Measurements from ENCODE around the gene GSTA3. TPM values are rescaled to one million over a fixed set of nuclear protein-coding genes. Genes with fewer than 3 reads are reported as not detected.
A peak's percentile ranks its signal among the peaks of the same experiment; 100 is the strongest.

GSTA3 gene
- total RNA-seq, 2 donors from 2014 or later, result not detected

DNA sequence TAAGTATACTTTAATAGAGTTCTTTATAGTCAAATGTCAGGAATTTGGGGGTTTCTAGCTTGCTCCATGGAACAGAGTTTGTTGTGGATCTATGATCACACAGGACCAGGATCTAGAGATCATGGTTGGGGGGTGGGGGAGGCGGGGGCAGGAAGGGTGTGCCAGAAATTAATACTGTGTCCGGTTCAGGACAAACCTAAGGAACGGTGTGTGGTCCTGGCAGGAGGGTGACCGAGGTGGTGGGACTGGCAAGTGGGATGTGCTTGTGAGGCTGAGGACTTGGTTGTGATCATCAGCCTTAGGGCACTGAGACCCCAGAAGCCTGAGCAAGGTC is 27.9 kb downstream of the GSTA3 start:
- Histone ChIP-seq H3K4me1 (ENCODE audit: control insufficient read depth in 1 of 2, low read depth in 2 of 2) (no peaks in the 10 kb centered on the region), H3K4me3 (peak overlapping the region; percentile 75), H3K9me3 (no peaks in the 10 kb centered on the region), H3K27me3 (replicated peaks; ENCODE audit: insufficient read depth) (no peaks in the 10 kb centered on the region), H3K27ac (no peak overlapping the region), H3K36me3 (no peaks in the 10 kb centered on the region)
- TF ChIP-seq, protein P1, sequence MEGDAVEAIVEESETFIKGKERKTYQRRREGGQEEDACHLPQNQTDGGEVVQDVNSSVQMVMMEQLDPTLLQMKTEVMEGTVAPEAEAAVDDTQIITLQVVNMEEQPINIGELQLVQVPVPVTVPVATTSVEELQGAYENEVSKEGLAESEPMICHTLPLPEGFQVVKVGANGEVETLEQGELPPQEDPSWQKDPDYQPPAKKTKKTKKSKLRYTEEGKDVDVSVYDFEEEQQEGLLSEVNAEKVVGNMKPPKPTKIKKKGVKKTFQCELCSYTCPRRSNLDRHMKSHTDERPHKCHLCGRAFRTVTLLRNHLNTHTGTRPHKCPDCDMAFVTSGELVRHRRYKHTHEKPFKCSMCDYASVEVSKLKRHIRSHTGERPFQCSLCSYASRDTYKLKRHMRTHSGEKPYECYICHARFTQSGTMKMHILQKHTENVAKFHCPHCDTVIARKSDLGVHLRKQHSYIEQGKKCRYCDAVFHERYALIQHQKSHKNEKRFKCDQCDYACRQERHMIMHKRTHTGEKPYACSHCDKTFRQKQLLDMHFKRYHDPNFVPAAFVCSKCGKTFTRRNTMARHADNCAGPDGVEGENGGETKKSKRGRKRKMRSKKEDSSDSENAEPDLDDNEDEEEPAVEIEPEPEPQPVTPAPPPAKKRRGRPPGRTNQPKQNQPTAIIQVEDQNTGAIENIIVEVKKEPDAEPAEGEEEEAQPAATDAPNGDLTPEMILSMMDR (IDR thresholded peaks at IDR 0.05), result no peak
- DNase-seq (ENCODE audit: low spot score) (no peak), ATAC-seq (ENCODE audit: insufficient number of reproducible peaks, low FRiP score, low read depth) (no peak)

DNA sequence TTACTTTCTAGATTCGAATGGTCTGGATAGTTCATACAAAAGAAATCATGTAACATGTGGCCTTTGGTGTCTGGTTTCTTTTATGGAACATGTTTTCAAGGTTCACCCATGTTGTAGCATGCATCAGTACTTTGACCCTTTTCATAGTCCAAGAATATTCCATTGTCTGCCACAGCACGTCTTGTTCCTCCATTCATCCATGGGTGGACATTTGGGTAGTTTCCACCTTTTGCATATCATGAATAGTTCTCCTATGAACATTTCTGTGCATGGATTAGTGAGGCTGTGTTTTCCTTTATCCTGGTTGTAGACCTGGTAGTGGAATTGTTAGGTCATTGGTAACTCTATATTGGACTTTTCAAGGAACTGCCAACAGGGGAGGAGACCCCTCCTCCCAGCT is 31.7 kb downstream of the GSTA3 start:
- Histone ChIP-seq H3K36me3 (no peaks in the 10 kb centered on the region), H3K9me3 (no peaks in the 10 kb centered on the region), H3K27me3 (replicated peaks; ENCODE audit: insufficient read depth) (no peaks in the 10 kb centered on the region), H3K4me1 (ENCODE audit: control insufficient read depth in 1 of 2, low read depth in 2 of 2) (no peaks in the 10 kb centered on the region), H3K27ac (no peak overlapping the region), H3K4me3 (no peak overlapping the region)
- DNase-seq (ENCODE audit: low spot score), result no peak
- TF ChIP-seq, protein P1 (IDR thresholded peaks at IDR 0.05), result no peak
- ATAC-seq (ENCODE audit: insufficient number of reproducible peaks, low FRiP score, low read depth), result no peak

DNA sequence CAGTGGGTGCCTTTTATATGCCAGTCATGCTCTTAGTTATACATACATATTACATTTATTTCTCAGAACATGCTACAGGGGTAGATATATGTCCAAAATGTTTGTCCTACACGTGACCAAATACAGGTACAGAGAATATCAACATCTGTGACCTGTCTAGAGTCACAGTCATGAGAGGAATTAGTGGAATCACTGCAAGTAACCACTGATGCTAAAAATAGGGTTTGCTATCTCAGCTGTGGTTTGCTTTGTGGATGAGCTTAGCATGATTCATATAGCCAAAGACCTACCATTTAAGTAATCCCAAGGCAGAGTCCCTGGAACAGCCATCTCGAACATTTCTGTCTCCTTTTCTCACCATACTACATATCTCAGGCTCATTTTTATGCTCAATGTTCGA is 32.3 kb downstream of the GSTA3 start:
- DNase-seq (ENCODE audit: low spot score) (no peak), ATAC-seq (ENCODE audit: insufficient number of reproducible peaks, low FRiP score, low read depth) (no peak)
- TF ChIP-seq, protein P1 (IDR thresholded peaks at IDR 0.05), result no peak
- Histone ChIP-seq H3K27me3 (replicated peaks; ENCODE audit: insufficient read depth) (no peaks in the 10 kb centered on the region), H3K27ac (no peak overlapping the region), H3K4me3 (no peak overlapping the region), H3K36me3 (no peaks in the 10 kb centered on the region), H3K4me1 (ENCODE audit: control insufficient read depth in 1 of 2, low read depth in 2 of 2) (no peaks in the 10 kb centered on the region), H3K9me3 (no peaks in the 10 kb centered on the region)

DNA sequence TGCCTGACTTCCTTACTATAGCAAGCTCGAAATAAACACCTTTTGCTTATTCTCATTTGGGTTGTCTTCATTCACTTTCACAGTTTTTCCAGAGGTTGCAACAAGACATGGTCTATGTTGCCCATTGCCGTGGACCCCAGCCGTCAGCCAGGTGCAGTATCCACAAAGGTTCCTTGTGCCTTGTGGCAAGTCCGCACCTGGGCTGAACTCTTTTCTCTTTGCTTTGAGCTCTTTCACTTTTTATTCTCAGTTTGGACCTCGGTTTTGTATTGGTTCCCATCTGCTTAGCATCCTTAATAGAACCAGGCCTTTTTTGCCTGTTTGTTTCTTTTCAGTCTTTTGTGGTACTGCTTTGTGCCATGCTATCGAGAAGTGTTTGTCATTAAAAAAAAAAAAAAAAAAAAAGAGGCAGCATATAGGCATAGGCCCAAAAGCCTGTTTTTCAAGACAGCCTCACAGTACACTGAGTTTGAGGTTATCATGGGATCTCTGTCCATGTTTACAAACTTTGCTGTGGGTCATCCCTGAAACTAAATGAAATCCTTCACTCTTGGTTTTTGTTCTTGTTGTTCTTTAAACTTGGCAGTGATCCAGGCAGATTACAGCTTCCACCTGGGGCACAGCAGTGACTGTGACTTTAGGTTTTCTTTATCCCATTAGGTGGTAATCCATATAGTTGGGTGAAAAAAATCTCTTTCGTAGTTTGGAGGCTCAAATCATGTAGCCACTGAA is 33.3 kb downstream of the GSTA3 start:
- Histone ChIP-seq H3K27ac (no peak overlapping the region), H3K4me3 (no peak overlapping the region), H3K27me3 (replicated peaks; ENCODE audit: insufficient read depth) (no peaks in the 10 kb centered on the region), H3K36me3 (no peaks in the 10 kb centered on the region), H3K9me3 (no peaks in the 10 kb centered on the region), H3K4me1 (ENCODE audit: control insufficient read depth in 1 of 2, low read depth in 2 of 2) (no peaks in the 10 kb centered on the region)
- ATAC-seq (ENCODE audit: insufficient number of reproducible peaks, low FRiP score, low read depth) (no peak), DNase-seq (ENCODE audit: low spot score) (no peak)
- TF ChIP-seq, protein P1 (IDR thresholded peaks at IDR 0.05), result no peak

DNA sequence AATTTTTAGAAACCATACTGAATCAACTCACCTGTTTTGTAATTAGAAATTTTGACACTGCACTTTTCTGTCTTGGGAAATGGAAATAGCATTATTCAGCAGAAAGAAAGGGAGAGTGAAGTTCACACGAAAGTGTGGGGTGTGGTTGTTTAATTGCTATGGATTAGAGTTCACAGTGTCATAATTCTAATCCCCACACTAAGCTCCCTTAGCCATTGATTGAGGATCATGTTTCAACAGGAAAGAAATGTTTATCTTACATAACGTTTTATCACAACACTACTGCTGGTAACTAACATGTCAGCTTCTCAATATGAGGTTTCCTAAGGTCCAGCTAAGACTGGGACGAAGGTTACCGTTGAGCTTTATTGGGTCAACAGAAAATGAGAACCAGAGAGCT is 37.5 kb downstream of the GSTA3 start:
- Histone ChIP-seq H3K27me3 (replicated peaks; ENCODE audit: insufficient read depth) (no peaks in the 10 kb centered on the region), H3K9me3 (no peaks in the 10 kb centered on the region), H3K4me1 (ENCODE audit: control insufficient read depth in 1 of 2, low read depth in 2 of 2) (no peaks in the 10 kb centered on the region), H3K36me3 (no peaks in the 10 kb centered on the region), H3K4me3 (no peak overlapping the region), H3K27ac (no peak overlapping the region)
- no peak for DNase-seq (ENCODE audit: low spot score)
- TF ChIP-seq, protein P1 (IDR thresholded peaks at IDR 0.05), result no peak
- ATAC-seq (ENCODE audit: insufficient number of reproducible peaks, low FRiP score, low read depth), result no peak
